HEK293 (cell line): ENCODE results near the gene BAIAP2.
A peak's percentile ranks its signal among the peaks of the same experiment; 100 is the strongest.

Experiments
- GLI4 ChIP-seq: fragments of 450-650 bp; formaldehyde crosslinking; IDR thresholded peaks from 2 replicates; pipeline ENCODE4 v1.5.1; 2016; ENCODE audit warnings: missing biosample characterization, missing genetic modification characterization
- HOXD13 ChIP-seq: sonication (generic); formaldehyde crosslinking; IDR thresholded peaks from 2 replicates; pipeline ENCODE4 v1.8.0; 2022; ENCODE audit warnings: missing genetic modification reagents, borderline replicate concordance
- PRDM1 ChIP-seq: fragments of 450-650 bp; formaldehyde crosslinking; IDR thresholded peaks from 2 replicates; pipeline ENCODE4; 2016; ENCODE audit warnings: missing biosample characterization, missing genetic modification characterization
- ZBTB17 ChIP-seq: fragments of 450-650 bp; formaldehyde crosslinking; IDR thresholded peaks from 2 replicates; pipeline ENCODE4 v1.5.1; 2016; ENCODE audit warnings: missing biosample characterization, missing genetic modification characterization
- ZFHX2 ChIP-seq: fragments of 450-650 bp; formaldehyde crosslinking; conservative IDR thresholded peaks from 2 replicates; pipeline ENCODE4 v1.5.1; 2016; ENCODE audit warnings: missing biosample characterization, missing genetic modification characterization
- ZNF140 ChIP-seq: fragments of 450-650 bp; formaldehyde crosslinking; IDR thresholded peaks from 2 replicates; pipeline ENCODE4 v1.5.1; 2016; ENCODE audit warnings: missing biosample characterization, missing genetic modification characterization
- ZNF184 ChIP-seq: fragments of 450-650 bp; IDR thresholded peaks from 2 replicates; pipeline ENCODE4 v1.5.1; 2018; ENCODE audit warnings: missing biosample characterization, mild to moderate bottlenecking, missing genetic modification characterization
- ZNF555 ChIP-seq: fragments of 450-650 bp; formaldehyde crosslinking; conservative IDR thresholded peaks from 2 replicates; pipeline ENCODE4 v1.5.1; 2017; ENCODE audit warnings: missing biosample characterization, mild to moderate bottlenecking, missing genetic modification characterization, inconsistent platforms
- ZNF561 ChIP-seq: fragments of 450-650 bp; IDR thresholded peaks from 2 replicates; pipeline ENCODE4 v1.5.1; 2018; ENCODE audit warnings: missing biosample characterization, missing genetic modification characterization, borderline replicate concordance
- ZNF629 ChIP-seq: fragments of 450-650 bp; formaldehyde crosslinking; IDR thresholded peaks from 2 replicates; pipeline ENCODE4 v1.5.1; 2017; ENCODE audit warnings: missing biosample characterization, missing genetic modification characterization
- ZNF776 ChIP-seq: fragments of 450-650 bp; formaldehyde crosslinking; IDR thresholded peaks from 2 replicates; pipeline ENCODE4 v1.5.0; 2017; ENCODE audit warnings: missing biosample characterization, missing genetic modification characterization, borderline replicate concordance
- ZNF792 ChIP-seq: fragments of 450-650 bp; formaldehyde crosslinking; IDR thresholded peaks from 2 replicates; pipeline ENCODE4 v1.5.1; 2016; ENCODE audit warnings: missing biosample characterization, missing genetic modification characterization
- ZSCAN16 ChIP-seq: fragments of 450-650 bp; formaldehyde crosslinking; IDR thresholded peaks from 2 replicates; pipeline ENCODE4 v1.5.1; 2016; ENCODE audit warnings: missing biosample characterization, missing genetic modification characterization
- TF ChIP-seq, protein P1 (sequence below): fragments of 450-650 bp; formaldehyde crosslinking; IDR thresholded peaks from 2 replicates; pipeline ENCODE4 v1.5.1; 2016; ENCODE audit warnings: missing biosample characterization, missing genetic modification characterization
- TF ChIP-seq, protein P2 (sequence below): fragments of 450-650 bp; formaldehyde crosslinking; IDR thresholded peaks from 2 replicates; pipeline ENCODE4 v1.5.1; 2016; ENCODE audit warnings: missing biosample characterization, missing genetic modification characterization
- TF ChIP-seq, protein P3 (sequence below): fragments of 450-650 bp; formaldehyde crosslinking; IDR thresholded peaks from 2 replicates; pipeline ENCODE4 v1.5.1; 2016; ENCODE audit warnings: missing biosample characterization, missing genetic modification characterization
- TF ChIP-seq, protein P4 (sequence below): fragments of 450-650 bp; formaldehyde crosslinking; IDR thresholded peaks from 2 replicates; pipeline ENCODE4 v1.5.1; 2016; ENCODE audit warnings: missing biosample characterization, missing genetic modification characterization
- TF ChIP-seq, protein P5 (sequence below): fragments of 450-650 bp; formaldehyde crosslinking; optimal IDR thresholded peaks from 2 replicates; pipeline ENCODE3; 2016; ENCODE audit warnings: missing biosample characterization, mild to moderate bottlenecking, missing genetic modification characterization

Gene BAIAP2

DNA sequence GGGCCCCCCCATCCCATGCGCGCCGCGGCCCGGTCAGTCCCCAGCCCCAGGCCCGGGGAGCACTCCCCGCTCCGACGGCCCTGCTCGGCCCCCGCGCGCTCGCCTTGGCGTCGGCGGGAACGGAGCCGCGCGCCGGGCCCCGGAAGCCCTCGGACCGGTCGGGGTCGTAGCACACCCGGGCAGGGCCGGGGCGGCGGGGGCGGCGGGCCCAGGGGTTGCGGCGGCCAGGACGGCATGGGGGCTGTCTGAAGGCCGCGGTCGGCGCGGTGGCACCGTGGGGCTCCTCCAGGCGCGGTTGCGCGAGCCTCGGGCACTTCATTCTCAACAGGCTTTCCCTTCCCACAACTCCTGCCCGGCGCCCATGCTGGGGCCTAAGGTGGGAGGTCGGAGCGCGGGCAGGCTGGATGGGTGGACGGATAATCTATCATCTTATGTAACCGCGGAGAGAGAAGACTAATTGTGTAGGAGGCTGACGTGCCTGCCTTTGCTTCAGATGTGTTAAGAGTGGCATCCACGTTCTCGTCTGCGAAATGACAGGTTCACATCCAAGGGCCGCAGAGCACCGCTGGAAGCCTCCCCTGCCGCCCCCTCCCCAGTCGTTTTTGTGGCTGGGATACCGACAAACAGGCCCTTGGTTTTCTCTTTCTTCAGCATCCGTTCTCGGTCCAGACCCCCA lies 708 bp downstream of the BAIAP2 start (continued):
- TF ChIP-seq ZNF629, result no peak
- TF ChIP-seq HOXD13 (CRISPR knock-in tag), result no peak
- TF ChIP-seq, protein P1, sequence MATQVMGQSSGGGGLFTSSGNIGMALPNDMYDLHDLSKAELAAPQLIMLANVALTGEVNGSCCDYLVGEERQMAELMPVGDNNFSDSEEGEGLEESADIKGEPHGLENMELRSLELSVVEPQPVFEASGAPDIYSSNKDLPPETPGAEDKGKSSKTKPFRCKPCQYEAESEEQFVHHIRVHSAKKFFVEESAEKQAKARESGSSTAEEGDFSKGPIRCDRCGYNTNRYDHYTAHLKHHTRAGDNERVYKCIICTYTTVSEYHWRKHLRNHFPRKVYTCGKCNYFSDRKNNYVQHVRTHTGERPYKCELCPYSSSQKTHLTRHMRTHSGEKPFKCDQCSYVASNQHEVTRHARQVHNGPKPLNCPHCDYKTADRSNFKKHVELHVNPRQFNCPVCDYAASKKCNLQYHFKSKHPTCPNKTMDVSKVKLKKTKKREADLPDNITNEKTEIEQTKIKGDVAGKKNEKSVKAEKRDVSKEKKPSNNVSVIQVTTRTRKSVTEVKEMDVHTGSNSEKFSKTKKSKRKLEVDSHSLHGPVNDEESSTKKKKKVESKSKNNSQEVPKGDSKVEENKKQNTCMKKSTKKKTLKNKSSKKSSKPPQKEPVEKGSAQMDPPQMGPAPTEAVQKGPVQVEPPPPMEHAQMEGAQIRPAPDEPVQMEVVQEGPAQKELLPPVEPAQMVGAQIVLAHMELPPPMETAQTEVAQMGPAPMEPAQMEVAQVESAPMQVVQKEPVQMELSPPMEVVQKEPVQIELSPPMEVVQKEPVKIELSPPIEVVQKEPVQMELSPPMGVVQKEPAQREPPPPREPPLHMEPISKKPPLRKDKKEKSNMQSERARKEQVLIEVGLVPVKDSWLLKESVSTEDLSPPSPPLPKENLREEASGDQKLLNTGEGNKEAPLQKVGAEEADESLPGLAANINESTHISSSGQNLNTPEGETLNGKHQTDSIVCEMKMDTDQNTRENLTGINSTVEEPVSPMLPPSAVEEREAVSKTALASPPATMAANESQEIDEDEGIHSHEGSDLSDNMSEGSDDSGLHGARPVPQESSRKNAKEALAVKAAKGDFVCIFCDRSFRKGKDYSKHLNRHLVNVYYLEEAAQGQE (tag by site-specific recombination), result no peak
- no peak for TF ChIP-seq ZNF140 (tag by site-specific recombination)
- no peak for TF ChIP-seq ZNF561 (tag by site-specific recombination)
- TF ChIP-seq PRDM1 (tag by site-specific recombination), result no peak
- TF ChIP-seq, protein P2, sequence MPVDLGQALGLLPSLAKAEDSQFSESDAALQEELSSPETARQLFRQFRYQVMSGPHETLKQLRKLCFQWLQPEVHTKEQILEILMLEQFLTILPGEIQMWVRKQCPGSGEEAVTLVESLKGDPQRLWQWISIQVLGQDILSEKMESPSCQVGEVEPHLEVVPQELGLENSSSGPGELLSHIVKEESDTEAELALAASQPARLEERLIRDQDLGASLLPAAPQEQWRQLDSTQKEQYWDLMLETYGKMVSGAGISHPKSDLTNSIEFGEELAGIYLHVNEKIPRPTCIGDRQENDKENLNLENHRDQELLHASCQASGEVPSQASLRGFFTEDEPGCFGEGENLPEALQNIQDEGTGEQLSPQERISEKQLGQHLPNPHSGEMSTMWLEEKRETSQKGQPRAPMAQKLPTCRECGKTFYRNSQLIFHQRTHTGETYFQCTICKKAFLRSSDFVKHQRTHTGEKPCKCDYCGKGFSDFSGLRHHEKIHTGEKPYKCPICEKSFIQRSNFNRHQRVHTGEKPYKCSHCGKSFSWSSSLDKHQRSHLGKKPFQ (tag by site-specific recombination), result no peak
- no peak for TF ChIP-seq ZNF776 (tag by site-specific recombination)
- TF ChIP-seq, protein P3, sequence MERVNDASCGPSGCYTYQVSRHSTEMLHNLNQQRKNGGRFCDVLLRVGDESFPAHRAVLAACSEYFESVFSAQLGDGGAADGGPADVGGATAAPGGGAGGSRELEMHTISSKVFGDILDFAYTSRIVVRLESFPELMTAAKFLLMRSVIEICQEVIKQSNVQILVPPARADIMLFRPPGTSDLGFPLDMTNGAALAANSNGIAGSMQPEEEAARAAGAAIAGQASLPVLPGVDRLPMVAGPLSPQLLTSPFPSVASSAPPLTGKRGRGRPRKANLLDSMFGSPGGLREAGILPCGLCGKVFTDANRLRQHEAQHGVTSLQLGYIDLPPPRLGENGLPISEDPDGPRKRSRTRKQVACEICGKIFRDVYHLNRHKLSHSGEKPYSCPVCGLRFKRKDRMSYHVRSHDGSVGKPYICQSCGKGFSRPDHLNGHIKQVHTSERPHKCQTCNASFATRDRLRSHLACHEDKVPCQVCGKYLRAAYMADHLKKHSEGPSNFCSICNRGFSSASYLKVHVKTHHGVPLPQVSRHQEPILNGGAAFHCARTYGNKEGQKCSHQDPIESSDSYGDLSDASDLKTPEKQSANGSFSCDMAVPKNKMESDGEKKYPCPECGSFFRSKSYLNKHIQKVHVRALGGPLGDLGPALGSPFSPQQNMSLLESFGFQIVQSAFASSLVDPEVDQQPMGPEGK, result peak; percentile 52; the same call in 1 of the 2 replicates
- TF ChIP-seq, protein P4, sequence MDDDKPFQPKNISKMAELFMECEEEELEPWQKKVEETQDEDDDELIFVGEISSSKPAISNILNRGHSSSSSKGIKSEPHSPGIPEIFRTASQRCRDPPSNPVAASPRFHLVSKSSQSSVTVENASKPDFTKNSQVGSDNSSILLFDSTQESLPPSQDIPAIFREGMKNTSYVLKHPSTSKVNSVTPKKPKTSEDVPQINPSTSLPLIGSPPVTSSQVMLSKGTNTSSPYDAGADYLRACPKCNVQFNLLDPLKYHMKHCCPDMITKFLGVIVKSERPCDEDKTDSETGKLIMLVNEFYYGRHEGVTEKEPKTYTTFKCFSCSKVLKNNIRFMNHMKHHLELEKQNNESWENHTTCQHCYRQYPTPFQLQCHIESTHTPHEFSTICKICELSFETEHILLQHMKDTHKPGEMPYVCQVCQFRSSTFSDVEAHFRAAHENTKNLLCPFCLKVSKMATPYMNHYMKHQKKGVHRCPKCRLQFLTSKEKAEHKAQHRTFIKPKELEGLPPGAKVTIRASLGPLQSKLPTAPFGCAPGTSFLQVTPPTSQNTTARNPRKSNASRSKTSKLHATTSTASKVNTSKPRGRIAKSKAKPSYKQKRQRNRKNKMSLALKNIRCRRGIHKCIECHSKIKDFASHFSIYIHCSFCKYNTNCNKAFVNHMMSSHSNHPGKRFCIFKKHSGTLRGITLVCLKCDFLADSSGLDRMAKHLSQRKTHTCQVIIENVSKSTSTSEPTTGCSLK (tag by site-specific recombination), result no peak
- peak; percentile 86 for TF ChIP-seq ZSCAN16
- peak; percentile 19; the same call in 1 of the 2 replicates for TF ChIP-seq ZBTB17 (tag by site-specific recombination)
- TF ChIP-seq ZNF792 (tag by site-specific recombination), result no peak
- no peak for TF ChIP-seq ZNF184 (tag by site-specific recombination)
- TF ChIP-seq ZFHX2 (tag by site-specific recombination), result peak; percentile 93
- TF ChIP-seq, protein P5, sequence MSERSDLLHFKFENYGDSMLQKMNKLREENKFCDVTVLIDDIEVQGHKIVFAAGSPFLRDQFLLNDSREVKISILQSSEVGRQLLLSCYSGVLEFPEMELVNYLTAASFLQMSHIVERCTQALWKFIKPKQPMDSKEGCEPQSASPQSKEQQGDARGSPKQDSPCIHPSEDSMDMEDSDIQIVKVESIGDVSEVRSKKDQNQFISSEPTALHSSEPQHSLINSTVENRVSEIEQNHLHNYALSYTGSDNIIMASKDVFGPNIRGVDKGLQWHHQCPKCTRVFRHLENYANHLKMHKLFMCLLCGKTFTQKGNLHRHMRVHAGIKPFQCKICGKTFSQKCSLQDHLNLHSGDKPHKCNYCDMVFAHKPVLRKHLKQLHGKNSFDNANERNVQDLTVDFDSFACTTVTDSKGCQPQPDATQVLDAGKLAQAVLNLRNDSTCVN, result peak; percentile 36
- no peak for TF ChIP-seq ZNF555 (tag by site-specific recombination)
- no peak for TF ChIP-seq GLI4 (tag by site-specific recombination)
